Panc1 (cell line): ENCODE measurements around the gene WASF3.

Experiments used
- POLR2AphosphoS5 ChIP-seq: IDR thresholded peaks from 2 replicates; pipeline ENCODE4 v1.6.1; 2012; ENCODE audit warnings: mild to moderate bottlenecking, low read depth, low read length, moderate library complexity
- REST ChIP-seq, 2 experiments: IDR thresholded peaks; 2 replicates each; pipeline ENCODE4 v1.6.1; 2011 to 2012; ENCODE audit warnings: low read depth in 2 of 2, control low read depth in 1 of 2, low read length in 1 of 2, mild to moderate bottlenecking in 1 of 2, moderate library complexity in 1 of 2; ENCODE audit not compliant: insufficient read depth in 1 of 2
- TF ChIP-seq, protein P1 (sequence below): fragments of 450-650 bp; IDR thresholded peaks from 2 replicates; pipeline ENCODE4 v1.5.1; 2017; ENCODE audit warnings: mild to moderate bottlenecking

DNA sequence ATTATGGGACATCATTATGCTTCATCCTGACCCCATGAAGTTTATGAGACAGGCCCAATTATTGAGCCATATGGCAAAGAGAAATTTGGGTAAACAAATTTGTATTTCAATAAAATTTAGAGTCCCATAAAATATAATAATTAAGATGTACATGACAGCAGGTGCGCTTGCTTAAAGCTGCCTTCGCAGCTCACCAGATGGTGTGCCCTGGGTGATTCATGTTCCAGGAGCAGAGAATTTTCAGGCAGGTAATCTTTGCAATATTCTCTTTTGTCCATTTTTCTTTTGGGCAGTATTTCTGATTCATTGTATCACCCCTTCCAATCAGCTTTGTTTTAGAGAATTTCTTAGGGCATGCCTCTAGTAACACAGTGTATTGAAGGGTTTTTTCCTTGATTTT, 39.5 kb upstream of the WASF3 start:
- TF ChIP-seq, protein P1, sequence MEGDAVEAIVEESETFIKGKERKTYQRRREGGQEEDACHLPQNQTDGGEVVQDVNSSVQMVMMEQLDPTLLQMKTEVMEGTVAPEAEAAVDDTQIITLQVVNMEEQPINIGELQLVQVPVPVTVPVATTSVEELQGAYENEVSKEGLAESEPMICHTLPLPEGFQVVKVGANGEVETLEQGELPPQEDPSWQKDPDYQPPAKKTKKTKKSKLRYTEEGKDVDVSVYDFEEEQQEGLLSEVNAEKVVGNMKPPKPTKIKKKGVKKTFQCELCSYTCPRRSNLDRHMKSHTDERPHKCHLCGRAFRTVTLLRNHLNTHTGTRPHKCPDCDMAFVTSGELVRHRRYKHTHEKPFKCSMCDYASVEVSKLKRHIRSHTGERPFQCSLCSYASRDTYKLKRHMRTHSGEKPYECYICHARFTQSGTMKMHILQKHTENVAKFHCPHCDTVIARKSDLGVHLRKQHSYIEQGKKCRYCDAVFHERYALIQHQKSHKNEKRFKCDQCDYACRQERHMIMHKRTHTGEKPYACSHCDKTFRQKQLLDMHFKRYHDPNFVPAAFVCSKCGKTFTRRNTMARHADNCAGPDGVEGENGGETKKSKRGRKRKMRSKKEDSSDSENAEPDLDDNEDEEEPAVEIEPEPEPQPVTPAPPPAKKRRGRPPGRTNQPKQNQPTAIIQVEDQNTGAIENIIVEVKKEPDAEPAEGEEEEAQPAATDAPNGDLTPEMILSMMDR = no peak
- TF ChIP-seq REST (IDR thresholded peaks at IDR 0.05; ENCODE audit: insufficient read depth in 1 of 2, low read depth in 2 of 2, low read length in 1 of 2) = no peak
- no peak for TF ChIP-seq POLR2AphosphoS5
